Measurements from ENCODE around the gene APRT. TPM values are rescaled to one million over a fixed set of nuclear protein-coding genes. Genes with fewer than 3 reads are reported as not detected.

APRT gene
- total RNA-seq, result 82.0 and 82.1 TPM in 2 replicates

DNA sequence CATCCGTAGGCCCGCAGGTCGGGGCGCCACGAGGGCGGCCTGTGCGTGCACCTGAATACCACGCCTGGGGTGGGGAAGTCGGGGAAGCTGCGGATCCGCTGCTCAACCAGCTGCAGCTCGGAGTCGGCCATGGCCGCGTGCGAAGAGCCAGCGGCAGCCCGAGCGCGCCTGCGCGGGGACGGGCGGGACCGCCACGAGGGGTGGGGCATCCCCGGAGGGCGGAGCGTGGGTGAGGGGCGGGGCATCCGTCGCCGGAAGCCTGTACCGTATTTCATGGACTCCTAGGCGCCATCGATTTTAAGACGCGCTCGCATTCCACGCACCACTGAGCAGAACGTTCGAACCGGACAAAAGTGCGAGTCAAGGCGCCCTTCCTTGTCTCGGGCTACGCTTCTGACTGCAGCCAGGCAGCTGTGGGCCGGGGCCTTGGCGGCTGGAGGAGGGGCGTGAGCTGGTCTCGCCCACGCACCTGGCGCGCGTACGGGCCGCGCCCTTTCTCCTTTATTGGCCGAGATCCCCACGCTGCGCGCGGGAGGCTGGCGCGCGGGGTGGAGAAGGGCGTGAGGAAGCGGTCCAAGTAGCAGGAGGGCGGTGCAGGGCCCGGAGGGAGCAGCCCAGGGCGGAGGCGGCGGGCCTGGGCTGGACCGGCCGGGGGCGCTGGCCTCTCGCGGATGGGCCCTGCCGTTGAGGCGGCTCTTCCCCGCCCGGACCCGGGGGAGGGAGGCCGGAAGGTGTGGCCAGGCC lies at the start of gene APRT:
Gene APRT (minus strand): TSS at position 160 of the 744 bp plus-strand sequence. CDS start 29 bp downstream, at position 131.

DNA sequence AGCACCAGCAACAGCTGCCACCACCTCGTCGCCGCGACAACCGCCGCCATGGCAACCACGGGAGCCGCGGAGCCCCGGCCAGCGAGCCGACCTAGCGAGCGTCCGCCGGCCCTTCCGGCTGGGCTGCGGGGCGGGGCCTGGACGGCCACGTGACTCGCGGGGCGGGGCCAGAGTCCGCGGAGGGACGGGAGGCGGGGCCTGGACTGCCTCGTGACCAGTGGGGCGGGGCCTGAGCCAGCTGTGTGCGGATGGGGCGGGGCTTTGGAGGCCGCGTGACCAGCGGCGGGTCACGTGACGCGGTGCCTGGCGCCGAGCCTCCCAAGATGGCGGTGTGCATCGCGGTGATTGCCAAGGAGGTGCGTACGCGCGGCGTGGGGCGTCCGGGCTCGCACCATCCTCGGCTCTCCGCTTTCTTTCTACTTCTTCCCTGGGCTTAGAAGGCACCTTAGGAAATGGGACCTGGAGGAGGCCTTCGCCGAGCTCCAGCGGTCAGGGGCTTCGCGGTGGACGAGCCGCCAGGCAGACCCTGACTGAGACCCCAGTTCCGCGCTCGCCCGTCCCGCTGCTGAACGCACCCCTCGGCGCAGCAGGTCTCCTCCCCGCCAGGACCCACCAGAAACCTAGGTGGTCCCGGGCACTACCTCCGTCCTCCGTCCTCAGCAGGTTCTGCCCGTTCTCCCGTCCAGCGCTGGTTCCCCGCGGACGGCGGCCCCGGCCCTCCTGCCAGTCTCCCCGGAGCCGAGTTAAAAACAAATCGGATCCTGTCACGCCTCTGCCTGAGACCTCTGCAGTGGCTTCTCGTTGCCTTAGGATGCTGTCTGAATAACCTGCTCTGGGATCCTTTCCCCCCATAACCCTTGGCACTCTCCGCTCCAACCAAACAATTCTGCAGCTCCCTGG lies 45.4 kb upstream of the APRT start, which contains the start of the genes GALNS and TRAPPC2L:
Gene GALNS (minus strand): TSS at position 120 of the 900 bp plus-strand sequence. CDS start 70 bp downstream, at position 50.
Gene TRAPPC2L (plus strand): TSS at position 300 of the 900 bp plus-strand sequence. CDS start 24 bp downstream, at position 324.

DNA sequence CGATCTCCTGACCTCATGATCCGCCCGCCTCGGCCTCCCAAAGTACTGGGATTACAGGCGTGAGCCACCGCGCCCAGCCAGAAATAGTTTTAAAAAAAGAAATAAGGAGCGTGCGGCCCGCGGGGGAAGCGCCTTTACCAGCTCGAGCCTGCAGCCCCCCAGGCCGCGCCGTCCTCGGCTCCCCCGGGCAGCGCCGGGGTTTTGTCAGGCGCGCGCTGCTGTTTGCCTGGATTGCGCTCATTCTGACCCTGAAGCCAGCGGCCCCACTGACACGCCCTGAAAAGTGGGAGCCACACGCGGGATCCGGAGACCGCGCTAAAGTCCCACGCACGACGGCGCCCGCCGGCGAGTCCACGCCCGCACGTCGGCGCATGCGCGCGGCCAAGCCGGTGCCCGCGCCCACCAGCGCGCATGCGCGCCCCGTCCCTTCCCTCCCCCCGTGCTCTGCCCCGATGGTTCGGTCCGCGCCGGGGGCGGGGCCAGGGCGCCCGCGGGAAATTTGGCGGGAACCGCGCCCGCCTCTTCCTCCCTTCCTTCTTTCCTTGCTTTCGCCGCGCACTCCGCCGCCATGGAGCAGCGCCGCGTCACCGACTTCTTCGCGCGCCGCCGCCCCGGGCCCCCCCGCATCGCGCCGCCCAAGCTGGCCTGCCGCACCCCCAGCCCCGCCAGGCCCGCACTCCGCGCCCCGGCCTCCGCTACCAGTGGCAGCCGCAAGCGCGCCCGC lies 8.3 kb downstream of the APRT start, which contains the start of gene CDT1:
Gene CDT1 (plus strand): TSS at position 526 of the 724 bp plus-strand sequence. CDS start 43 bp downstream, at position 569.

DNA sequence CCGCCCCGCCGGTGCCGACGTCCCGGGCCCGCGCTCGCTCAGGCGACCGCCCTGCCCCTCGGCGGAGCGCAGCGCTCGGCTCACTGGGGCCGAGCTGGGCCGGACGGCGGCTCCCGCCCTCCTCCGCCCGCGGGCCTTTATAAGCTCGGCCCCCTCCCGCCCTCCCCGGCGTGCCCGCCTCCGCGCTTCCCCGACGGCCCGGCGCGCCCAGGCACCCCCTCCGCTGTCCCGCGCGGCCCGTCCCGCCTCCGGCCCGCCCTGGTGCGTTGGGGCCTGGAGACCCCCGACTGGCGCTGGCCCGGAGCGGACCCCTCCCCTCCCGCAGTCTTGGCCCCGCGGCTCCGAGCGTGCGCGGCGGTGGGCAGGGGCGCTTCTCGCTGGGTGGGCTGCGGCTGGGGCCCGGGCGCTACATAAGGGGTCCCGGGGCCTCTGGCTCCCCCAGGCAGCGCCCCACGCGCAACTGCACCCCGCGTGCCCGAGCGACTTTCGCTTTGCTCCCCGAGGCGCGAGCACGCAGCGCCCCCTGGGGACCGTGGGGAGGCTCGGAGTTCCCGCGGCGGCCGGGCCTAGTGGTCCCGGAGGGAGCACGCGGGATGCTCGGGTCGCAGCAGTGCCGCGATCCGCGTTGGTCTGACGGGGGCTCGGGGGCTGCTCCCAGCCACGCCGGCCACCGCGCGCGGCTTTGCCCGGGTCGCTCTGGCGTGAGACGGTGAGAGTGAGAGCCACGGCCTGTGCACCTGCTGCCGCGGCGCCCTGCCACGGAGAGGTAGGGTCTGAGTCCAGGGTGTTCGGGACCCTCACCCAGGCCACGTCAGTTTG lies 26.4 kb downstream of the APRT start, which contains the start of gene PIEZO1:
Gene PIEZO1 (minus strand): TSS at position 115 of the 819 bp plus-strand sequence. CDS start 256 bp downstream, outside the sequence.

Other genes starting within 250 kb of the APRT start
- gene ZC3H18, start 241.5 kb downstream of the APRT start, total RNA-seq, result 15.4 and 23.5 TPM in 2 replicates
- gene IL17C, start 173.4 kb downstream of the APRT start, total RNA-seq, result not detected in 2 replicates
- gene CYBA, start 160.9 kb downstream of the APRT start, total RNA-seq, result 68.4 and 105 TPM in 2 replicates
- 40.2 and 42.0 TPM in 2 replicates for gene MVD, start 148.8 kb downstream of the APRT start, total RNA-seq
- under 0.01 TPM in 1 of 2 replicates, not detected in the other for gene SNAI3, start 125.4 kb downstream of the APRT start, total RNA-seq
- 7.0 and 9.6 TPM in 2 replicates for gene RNF166, start 105.5 kb downstream of the APRT start, total RNA-seq
- gene CTU2, start 105.4 kb downstream of the APRT start, total RNA-seq, result 13.2 and 24.9 TPM in 2 replicates
- gene PIEZO1, start 26.7 kb downstream of the APRT start, total RNA-seq, result 120 and 405 TPM in 2 replicates
- gene CDT1, start 8.1 kb downstream of the APRT start, total RNA-seq, result 0.14 and 1.0 TPM in 2 replicates
- gene GALNS, start 45.0 kb upstream of the APRT start, total RNA-seq, result 16.4 and 45.8 TPM in 2 replicates
- gene TRAPPC2L, start 45.2 kb upstream of the APRT start, total RNA-seq, result 31.3 and 45.5 TPM in 2 replicates
- gene PABPN1L, start 54.7 kb upstream of the APRT start, total RNA-seq, result not detected in 2 replicates
- gene CBFA2T3, start 165.3 kb upstream of the APRT start, total RNA-seq, result under 0.01 and 1.1 TPM in 2 replicates